KMS-11 (cell line): ENCODE data around the gene CALN1.
"Not testable (repeated sequence)": the region's sequence is repeated elsewhere in the genome, so short reads cannot be mapped to it uniquely, and the experiment has no call there.

ENCODE experiments used
- H2AFZ ChIP-seq: fragments of 200-600 bp; sonication (generic); 2 replicates; pipeline ENCODE4 v1.6.1; 2016; ENCODE audit warnings: antibody characterized with exemption, mixed run types, low read depth
- H3K27ac ChIP-seq: fragments of 200-600 bp; sonication (generic); 2 replicates; pipeline ENCODE4 v1.6.1; 2016; ENCODE audit warnings: mild to moderate bottlenecking, mixed run types
- H3K27me3 ChIP-seq: fragments of 200-600 bp; sonication (generic); 2 replicates; pipeline ENCODE4 v1.6.1; 2017; ENCODE audit warnings: mild to moderate bottlenecking, low read depth, mixed run types, moderate library complexity; ENCODE audit not compliant: insufficient read depth
- H3K36me3 ChIP-seq: fragments of 200-600 bp; sonication (generic); 2 replicates; pipeline ENCODE4 v1.6.1; 2017; ENCODE audit warnings: mild to moderate bottlenecking, mixed run types; ENCODE audit not compliant: insufficient read depth
- H3K4me1 ChIP-seq: fragments of 200-600 bp; sonication (generic); 2 replicates; pipeline ENCODE4 v1.6.1; 2016; ENCODE audit warnings: mild to moderate bottlenecking, low read depth, mixed run types; ENCODE audit not compliant: poor library complexity, severe bottlenecking
- H3K4me2 ChIP-seq: fragments of 200-600 bp; sonication (generic); 2 replicates; pipeline ENCODE4 v1.7.0; 2016; ENCODE audit warnings: mild to moderate bottlenecking, mixed run types
- H3K4me3 ChIP-seq: fragments of 200-600 bp; sonication (generic); IDR thresholded peaks from 2 replicates; pipeline ENCODE4 v1.6.1; 2017; ENCODE audit warnings: low read depth, low read length, mixed read lengths; ENCODE audit not compliant: insufficient read depth
- H3K79me2 ChIP-seq: fragments of 200-600 bp; sonication (generic); 2 replicates; pipeline ENCODE4 v1.6.1; 2016; ENCODE audit warnings: low read depth, mixed run types; ENCODE audit not compliant: insufficient read depth
- H3K9ac ChIP-seq: fragments of 200-600 bp; sonication (generic); 2 replicates; pipeline ENCODE4 v1.6.1; 2016; ENCODE audit warnings: mild to moderate bottlenecking, mixed run types
- H4K20me1 ChIP-seq: fragments of 200-600 bp; sonication (generic); 2 replicates; pipeline ENCODE4 v1.6.1; 2016; ENCODE audit warnings: mild to moderate bottlenecking, mixed run types; ENCODE audit not compliant: insufficient read depth
- CTCF ChIP-seq: fragments of 200-600 bp; sonication (generic); conservative IDR thresholded peaks from 2 replicates; pipeline ENCODE4 v1.6.1; 2017; ENCODE audit warnings: low read depth, mild to moderate bottlenecking, antibody characterized with exemption, low read length, moderate library complexity, mixed read lengths

The CALN1 gene

DNA sequence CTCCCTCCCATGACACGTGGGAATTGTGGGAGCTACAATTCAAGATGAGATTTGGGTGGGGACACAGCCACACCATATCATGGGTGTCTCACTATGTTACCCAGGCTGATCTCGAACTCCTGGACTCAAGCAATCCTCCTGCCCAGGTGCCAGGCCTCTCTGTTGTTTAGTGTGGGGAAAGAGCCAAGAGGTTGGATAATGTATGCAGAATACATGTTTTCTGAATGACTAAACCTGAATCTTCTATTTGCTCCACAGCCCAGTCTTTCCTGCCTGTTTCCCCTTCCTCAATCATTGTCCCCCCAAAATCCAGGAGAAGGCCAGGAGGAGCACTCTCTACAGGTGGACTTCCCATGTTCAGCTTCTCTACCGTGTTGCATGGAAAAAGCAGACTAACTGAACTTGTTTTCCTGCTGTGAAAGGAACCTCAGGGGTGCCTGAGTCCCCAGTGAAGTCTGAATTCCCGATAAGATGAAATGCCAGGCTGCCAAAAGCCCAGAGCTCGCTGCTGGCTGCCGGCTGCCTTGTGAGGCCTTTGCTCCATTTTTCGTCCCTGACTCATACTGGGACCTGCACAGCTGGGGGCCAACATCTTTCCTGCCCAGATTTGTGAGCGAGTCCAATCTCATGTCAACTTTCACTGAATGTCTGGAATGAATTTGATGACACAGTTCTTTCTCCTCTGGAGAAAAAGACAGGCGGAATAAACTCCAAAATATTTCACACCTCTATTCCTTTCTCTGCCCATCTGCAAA is 588.0 kb downstream of the CALN1 start:
- Histone ChIP-seq H3K36me3 (no peaks in the 10 kb centered on the region), H3K9ac (no peak overlapping the region), H3K4me3 (no peak overlapping the region), H3K27me3 (no peaks in the 10 kb centered on the region), H3K79me2 (no peaks in the 10 kb centered on the region), H3K4me2 (no peak overlapping the region), H2AFZ (no peak overlapping the region), H3K27ac (no peak overlapping the region), H3K4me1 (no peaks in the 10 kb centered on the region), H4K20me1 (no peaks in the 10 kb centered on the region)
- TF ChIP-seq CTCF, result no peak

GRCh38 chr7:71822406-71822805 is 589.7 kb downstream of the CALN1 start:
- H3K27ac ChIP-seq, H2AFZ ChIP-seq, H3K9ac ChIP-seq, H3K36me3 ChIP-seq, H3K79me2 ChIP-seq, H3K27me3 ChIP-seq, H3K4me1 ChIP-seq, H3K4me3 ChIP-seq, H4K20me1 ChIP-seq, H3K4me2 ChIP-seq: not testable (repeated sequence)

DNA sequence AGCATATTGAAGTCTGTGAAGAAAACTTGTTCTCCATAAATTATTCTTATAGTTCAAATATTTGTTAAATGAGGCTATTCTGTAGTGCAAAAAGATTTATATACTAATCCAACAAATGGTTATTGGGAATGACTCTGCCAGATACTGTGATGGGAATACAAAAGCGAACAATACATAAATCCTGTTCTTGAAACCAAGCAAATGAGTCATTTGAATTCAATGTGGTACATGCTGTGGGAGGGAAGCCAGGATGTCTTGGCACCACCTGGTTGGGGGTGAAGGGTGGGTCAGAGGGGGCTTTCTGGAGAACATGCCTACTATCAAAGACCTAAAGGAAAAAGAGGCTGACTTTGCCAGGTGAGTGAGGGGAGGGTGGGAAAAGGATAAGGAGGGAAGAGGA is 594.2 kb downstream of the CALN1 start:
- H3K9ac ChIP-seq, result no peak overlapping the region
- H2AFZ ChIP-seq, result no peak overlapping the region
- no peaks in the 10 kb centered on the region for H4K20me1 ChIP-seq
- H3K4me3 ChIP-seq, result no peak overlapping the region
- no peaks in the 10 kb centered on the region for H3K36me3 ChIP-seq
- no peak overlapping the region for H3K27ac ChIP-seq
- no peaks in the 10 kb centered on the region for H3K4me1 ChIP-seq
- H3K79me2 ChIP-seq, result no peaks in the 10 kb centered on the region
- no peak for TF ChIP-seq CTCF
- no peak overlapping the region for H3K4me2 ChIP-seq
- no peaks in the 10 kb centered on the region for H3K27me3 ChIP-seq

DNA sequence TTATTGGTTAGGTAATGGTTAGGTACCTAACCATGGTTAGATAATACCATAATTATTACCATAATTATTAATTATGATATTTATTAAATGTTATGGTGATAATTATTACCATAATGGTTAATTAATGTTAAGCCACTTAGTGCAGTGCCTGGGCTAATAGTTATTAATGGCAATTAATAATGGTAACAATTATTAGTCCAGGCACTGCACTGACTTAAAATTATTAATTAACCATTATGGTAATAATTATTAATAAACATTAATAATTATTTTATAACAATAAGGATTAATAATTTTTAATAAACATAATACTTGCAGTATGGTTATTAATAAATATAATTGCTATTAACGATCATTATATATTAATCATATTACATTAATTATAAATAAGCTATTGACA is 604.0 kb downstream of the CALN1 start:
- no peak for TF ChIP-seq CTCF
- no peak overlapping the region for H3K4me2 ChIP-seq
- no peak overlapping the region for H2AFZ ChIP-seq
- H3K4me3 ChIP-seq, result no peak overlapping the region
- no peak overlapping the region for H3K9ac ChIP-seq
- no peak overlapping the region for H3K27ac ChIP-seq
- no peaks in the 10 kb centered on the region for H4K20me1 ChIP-seq
- no peaks in the 10 kb centered on the region for H3K36me3 ChIP-seq
- no peaks in the 10 kb centered on the region for H3K27me3 ChIP-seq
- H3K4me1 ChIP-seq, result no peaks in the 10 kb centered on the region
- H3K79me2 ChIP-seq, result no peaks in the 10 kb centered on the region

- H3K36me3 ChIP-seq, result no peaks in the 10 kb centered on the region
- no peak overlapping the region for H3K4me3 ChIP-seq
- no peak overlapping the region for H3K9ac ChIP-seq
- no peaks in the 10 kb centered on the region for H3K4me1 ChIP-seq
- no peak for TF ChIP-seq CTCF
- no peaks in the 10 kb centered on the region for H3K27me3 ChIP-seq
- H3K27ac ChIP-seq, result no peak overlapping the region
- no peak overlapping the region for H3K4me2 ChIP-seq
- H4K20me1 ChIP-seq, result no peaks in the 10 kb centered on the region
- no peaks in the 10 kb centered on the region for H3K79me2 ChIP-seq
- H2AFZ ChIP-seq, result no peak overlapping the region
These were observed 607.9 kb downstream of the CALN1 start for GRCh38 chr7:71804256-71804655.
